K562 (cell line): ENCODE measurements around the gene AGO3. TPM values are rescaled to one million over a fixed set of nuclear protein-coding genes. Genes with fewer than 3 reads are reported as not detected.

Experiments used
- BRD9 ChIP-seq: fragments of 450-650 bp; IDR thresholded peaks from 2 replicates; pipeline ENCODE4 v1.6.1; 2018; ENCODE audit warnings: low read depth; ENCODE audit not compliant: partially characterized antibody
- CBFA2T3 ChIP-seq: fragments of 450-650 bp; IDR thresholded peaks from 2 replicates; pipeline ENCODE4 v1.6.1; 2017
- DACH1 ChIP-seq: fragments of 450-650 bp; IDR thresholded peaks from 2 replicates; pipeline ENCODE4 v1.6.1; 2018; ENCODE audit not compliant: partially characterized antibody
- ETV1 ChIP-seq: fragments of 450-650 bp; conservative IDR thresholded peaks from 2 replicates; pipeline ENCODE4 v1.6.1; 2016; ENCODE audit warnings: missing genetic modification characterization, control low read depth, low read depth, missing compliant biosample characterization
- GATAD2B ChIP-seq: fragments of 450-650 bp; IDR thresholded peaks from 2 replicates; pipeline ENCODE4 v1.6.1; 2017; ENCODE audit warnings: mild to moderate bottlenecking, borderline replicate concordance
- KDM5B ChIP-seq: fragments of 200-600 bp; sonication (generic); IDR thresholded peaks from 2 replicates; pipeline ENCODE4 v1.6.1; 2012; ENCODE audit warnings: low read depth, mild to moderate bottlenecking, moderate library complexity, low read length, control low read depth, inconsistent platforms; ENCODE audit not compliant: insufficient replicate concordance
- NR2C1 ChIP-seq, 2 experiments: fragments of 450-650 bp; IDR thresholded peaks; 2 replicates each; pipeline ENCODE4 v1.6.1; 2017; ENCODE audit warnings: mild to moderate bottlenecking in 2 of 2, antibody characterized with exemption in 1 of 2, inconsistent platforms in 1 of 2, missing compliant biosample characterization in 1 of 2, missing genetic modification characterization in 1 of 2
- POLR2A ChIP-seq: fragments of 450-650 bp; conservative IDR thresholded peaks from 2 replicates; pipeline ENCODE4 v1.6.1; 2016
- SIN3A ChIP-seq, 2 experiments: fragments of 150-350 bp in 1 of 2; IDR thresholded peaks; 2 replicates each; pipeline ENCODE4 v1.6.1; 2011 to 2016; ENCODE audit warnings: borderline replicate concordance in 2 of 2, low read depth in 2 of 2, low read length in 2 of 2, mild to moderate bottlenecking in 2 of 2, moderate library complexity in 2 of 2; ENCODE audit not compliant: control insufficient read depth in 1 of 2
- ZNF407 ChIP-seq: fragments of 450-650 bp; IDR thresholded peaks from 2 replicates; pipeline ENCODE4 v1.6.1; 2016; ENCODE audit warnings: low read depth
- ZNF431 ChIP-seq: sonication (generic); formaldehyde crosslinking; IDR thresholded peaks from 2 replicates; pipeline ENCODE4 v1.8.0; 2022; ENCODE audit warnings: mild to moderate bottlenecking, missing genetic modification reagents
- ZNF644 ChIP-seq: fragments of 200-800 bp; sonication (Bioruptor generic); IDR thresholded peaks from 2 replicates; pipeline ENCODE4 v1.6.1; 2016; ENCODE audit warnings: low read depth, missing genetic modification characterization, missing compliant biosample characterization
- polyA plus RNA-seq, 8 experiments: library from polyadenylated mRNA; depleted of rRNA in 4 of 8; stranded (reverse) in 5 of 8; unstranded in 3 of 8; fragments of >200 nt; fragmentation: Nextera tagmentation in 2 of 8; fragmentation: Illumina TruSeq in 1 of 8; extraction: Ambion mirVana in 2 of 8; extraction: Trizol in 1 of 8; gene quantifications; 2 replicates each; pipeline versions ENCODE4 v1.2.1 to v1.2.3, GENCODE V29; 2011 to 2014; ENCODE audit warnings: inconsistent platforms in 1 of 8, missing spikeins in 1 of 8
- total RNA-seq, 7 experiments: library from RNA; depleted of rRNA in 6 of 7; stranded (reverse); fragments of >200 nt in 6 of 7; fragmentation: Illumina TruSeq in 2 of 7; extraction: Trizol in 2 of 7; gene quantifications; 2 replicates each; pipeline versions ENCODE4 v1.2.1 to v1.2.3, GENCODE V29; 2011 to 2021; ENCODE audit warnings: low replicate concordance in 1 of 7
- TF ChIP-seq, protein P1 (sequence below): sonication (generic); formaldehyde crosslinking; IDR thresholded peaks from 2 replicates; pipeline ENCODE4 v1.8.1; 2023; ENCODE audit warnings: missing genetic modification reagents, mild to moderate bottlenecking, borderline replicate concordance
- TF ChIP-seq, protein P2 (sequence below): fragments of 450-650 bp; IDR thresholded peaks from 2 replicates; pipeline ENCODE4 v1.6.1; 2018; ENCODE audit warnings: mild to moderate bottlenecking, low read depth; ENCODE audit not compliant: partially characterized antibody

AGO3 gene
- total and polyA plus RNA-seq, 9 of the 15 experiments (the other 6 are each of a cell fraction or from before 2014, with no cell fraction given) = 4.5 to 41.5 (median 22.7) TPM

DNA sequence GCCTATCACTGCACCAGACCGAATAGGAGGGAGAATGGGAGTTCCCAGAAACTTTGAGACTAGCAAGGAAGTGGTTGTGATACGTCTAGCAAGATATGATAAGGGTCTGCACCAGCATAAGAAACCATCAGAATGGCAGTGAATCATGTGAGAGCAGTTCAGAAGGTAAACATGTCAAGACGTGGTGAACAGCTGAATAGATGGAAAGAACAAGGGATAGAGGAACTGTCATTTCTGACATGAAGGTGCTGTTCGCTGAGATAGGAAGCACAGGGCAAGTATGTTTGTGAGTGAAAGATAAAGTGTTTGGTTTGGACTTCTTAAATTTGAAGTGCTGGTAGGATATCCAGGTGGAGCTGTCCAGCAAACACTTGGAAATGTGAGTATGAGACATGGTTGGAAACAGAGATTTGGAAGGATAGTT lies 49.0 kb upstream of the AGO3 start (continued):
- TF ChIP-seq NR2C1 (IDR thresholded peaks at IDR 0.05) = peak; percentile 11; the same call in 1 of the 2 replicates
- no peak for TF ChIP-seq NR2C1 (tag; IDR thresholded peaks at IDR 0.05)
- TF ChIP-seq POLR2A = no peak
- TF ChIP-seq, protein P1, sequence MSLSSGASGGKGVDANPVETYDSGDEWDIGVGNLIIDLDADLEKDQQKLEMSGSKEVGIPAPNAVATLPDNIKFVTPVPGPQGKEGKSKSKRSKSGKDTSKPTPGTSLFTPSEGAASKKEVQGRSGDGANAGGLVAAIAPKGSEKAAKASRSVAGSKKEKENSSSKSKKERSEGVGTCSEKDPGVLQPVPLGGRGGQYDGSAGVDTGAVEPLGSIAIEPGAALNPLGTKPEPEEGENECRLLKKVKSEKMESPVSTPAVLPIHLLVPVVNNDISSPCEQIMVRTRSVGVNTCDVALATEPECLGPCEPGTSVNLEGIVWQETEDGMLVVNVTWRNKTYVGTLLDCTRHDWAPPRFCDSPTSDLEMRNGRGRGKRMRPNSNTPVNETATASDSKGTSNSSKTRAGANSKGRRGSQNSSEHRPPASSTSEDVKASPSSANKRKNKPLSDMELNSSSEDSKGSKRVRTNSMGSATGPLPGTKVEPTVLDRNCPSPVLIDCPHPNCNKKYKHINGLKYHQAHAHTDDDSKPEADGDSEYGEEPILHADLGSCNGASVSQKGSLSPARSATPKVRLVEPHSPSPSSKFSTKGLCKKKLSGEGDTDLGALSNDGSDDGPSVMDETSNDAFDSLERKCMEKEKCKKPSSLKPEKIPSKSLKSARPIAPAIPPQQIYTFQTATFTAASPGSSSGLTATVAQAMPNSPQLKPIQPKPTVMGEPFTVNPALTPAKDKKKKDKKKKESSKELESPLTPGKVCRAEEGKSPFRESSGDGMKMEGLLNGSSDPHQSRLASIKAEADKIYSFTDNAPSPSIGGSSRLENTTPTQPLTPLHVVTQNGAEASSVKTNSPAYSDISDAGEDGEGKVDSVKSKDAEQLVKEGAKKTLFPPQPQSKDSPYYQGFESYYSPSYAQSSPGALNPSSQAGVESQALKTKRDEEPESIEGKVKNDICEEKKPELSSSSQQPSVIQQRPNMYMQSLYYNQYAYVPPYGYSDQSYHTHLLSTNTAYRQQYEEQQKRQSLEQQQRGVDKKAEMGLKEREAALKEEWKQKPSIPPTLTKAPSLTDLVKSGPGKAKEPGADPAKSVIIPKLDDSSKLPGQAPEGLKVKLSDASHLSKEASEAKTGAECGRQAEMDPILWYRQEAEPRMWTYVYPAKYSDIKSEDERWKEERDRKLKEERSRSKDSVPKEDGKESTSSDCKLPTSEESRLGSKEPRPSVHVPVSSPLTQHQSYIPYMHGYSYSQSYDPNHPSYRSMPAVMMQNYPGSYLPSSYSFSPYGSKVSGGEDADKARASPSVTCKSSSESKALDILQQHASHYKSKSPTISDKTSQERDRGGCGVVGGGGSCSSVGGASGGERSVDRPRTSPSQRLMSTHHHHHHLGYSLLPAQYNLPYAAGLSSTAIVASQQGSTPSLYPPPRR (CRISPR knock-in tag) = no peak
- no peak for TF ChIP-seq BRD9
- peak; percentile 78 for TF ChIP-seq DACH1
- no peak for TF ChIP-seq ZNF431 (CRISPR knock-in tag)
- no peak for TF ChIP-seq ETV1 (tag)
- TF ChIP-seq ZNF407 = no peak
- TF ChIP-seq, protein P2, sequence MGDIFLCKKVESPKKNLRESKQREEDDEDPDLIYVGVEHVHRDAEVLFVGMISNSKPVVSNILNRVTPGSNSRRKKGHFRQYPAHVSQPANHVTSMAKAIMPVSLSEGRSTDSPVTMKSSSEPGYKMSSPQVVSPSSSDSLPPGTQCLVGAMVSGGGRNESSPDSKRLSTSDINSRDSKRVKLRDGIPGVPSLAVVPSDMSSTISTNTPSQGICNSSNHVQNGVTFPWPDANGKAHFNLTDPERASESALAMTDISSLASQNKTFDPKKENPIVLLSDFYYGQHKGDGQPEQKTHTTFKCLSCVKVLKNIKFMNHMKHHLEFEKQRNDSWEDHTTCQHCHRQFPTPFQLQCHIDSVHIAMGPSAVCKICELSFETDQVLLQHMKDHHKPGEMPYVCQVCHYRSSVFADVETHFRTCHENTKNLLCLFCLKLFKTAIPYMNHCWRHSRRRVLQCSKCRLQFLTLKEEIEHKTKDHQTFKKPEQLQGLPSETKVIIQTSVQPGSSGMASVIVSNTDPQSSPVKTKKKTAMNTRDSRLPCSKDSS = no peak
- no peak for TF ChIP-seq KDM5B
- TF ChIP-seq GATAD2B = no peak
- peak; percentile 90 for TF ChIP-seq CBFA2T3
- no peak; the same call in 1 of the 2 replicates for TF ChIP-seq ZNF644
- TF ChIP-seq SIN3A (IDR thresholded peaks at IDR 0.05; ENCODE audit: borderline replicate concordance in 2 of 2, control insufficient read depth in 1 of 2, low read depth in 2 of 2, low read length in 2 of 2) = peak; percentile 88 to 92; a peak in 2 of 4 replicates
